CD14-positive monocyte (primary cell): Measurements from ENCODE around the gene DENND1B. TPM values are rescaled to one million over a fixed set of nuclear protein-coding genes. Genes with fewer than 3 reads are reported as not detected.
"Not testable (repeated sequence)": the region's sequence is repeated elsewhere in the genome, so short reads cannot be mapped to it uniquely, and the experiment has no call there.

Experiments
- DNase-seq, 3 donors: peaks; one replicate each; pipeline ENCODE4 v3.0.0-alpha.2; 2011 to 2022
- H2AFZ ChIP-seq: 2 replicates; pipeline ENCODE4 v1.6.0; 2012; ENCODE audit warnings: mild to moderate bottlenecking, low read depth, low read length, inconsistent platforms; ENCODE audit not compliant: insufficient read depth, poor library complexity, severe bottlenecking
- H3K27ac ChIP-seq, 2 donors: 1 replicate in 1 of 2; 2 replicates in 1 of 2; pipeline ENCODE4 v1.5.1; 2012 to 2013; ENCODE audit warnings: low read length in 2 of 2, control low read depth in 1 of 2, inconsistent platforms in 1 of 2, low read depth in 1 of 2, mild to moderate bottlenecking in 1 of 2
- H3K27me3 ChIP-seq, 2 donors: one replicate each; pipeline versions ENCODE4 v1.6.0 to v1.6.1; 2011 to 2013; ENCODE audit warnings: low read length in 2 of 2; ENCODE audit not compliant: control insufficient read depth in 2 of 2, insufficient read depth in 2 of 2
- H3K36me3 ChIP-seq, 2 donors: replicated peaks in 1 of 2; 1 replicate in 1 of 2; 2 replicates in 1 of 2; pipeline versions ENCODE4 v1.5.1 to v1.6.1; 2012 to 2013; ENCODE audit warnings: low read length in 2 of 2, control low read depth in 1 of 2, inconsistent platforms in 1 of 2, mild to moderate bottlenecking in 1 of 2; ENCODE audit not compliant: insufficient read depth in 2 of 2, control insufficient read depth in 1 of 2
- H3K4me1 ChIP-seq, 2 donors: 1 replicate in 1 of 2; 2 replicates in 1 of 2; pipeline versions ENCODE4 v1.5.1 to v1.6.1; 2012 to 2013; ENCODE audit warnings: low read length in 2 of 2, control low read depth in 1 of 2, inconsistent platforms in 1 of 2, mild to moderate bottlenecking in 1 of 2, moderate library complexity in 1 of 2; ENCODE audit not compliant: insufficient read depth in 2 of 2, control insufficient read depth in 1 of 2
- H3K4me2 ChIP-seq: replicated peaks from 2 replicates; pipeline ENCODE3; 2012; ENCODE audit warnings: low read length, moderate library complexity, mild to moderate bottlenecking; ENCODE audit not compliant: poor library complexity, severe bottlenecking; ENCODE audit errors: extremely low read depth
- H3K4me3 ChIP-seq, 3 experiments: fragments of 200-600 bp in 1 of 3; sonication (generic) in 1 of 3; replicated peaks in 1 of 3; 1 replicate in 2 of 3; 2 replicates in 1 of 3; pipeline ENCODE4 v1.5.1; 2011 to 2013; ENCODE audit warnings: low read length in 3 of 3, mild to moderate bottlenecking in 3 of 3, control low read depth in 2 of 3, low read depth in 2 of 3, inconsistent platforms in 1 of 3, moderate library complexity in 1 of 3
- H3K79me2 ChIP-seq: 2 replicates; pipeline ENCODE4 v1.6.0; 2012; ENCODE audit warnings: mild to moderate bottlenecking, control low read depth, inconsistent platforms, low read length, moderate library complexity; ENCODE audit not compliant: insufficient read depth
- H3K9ac ChIP-seq: 2 replicates; pipeline ENCODE4 v1.6.0; 2017; ENCODE audit warnings: low read length, mild to moderate bottlenecking; ENCODE audit not compliant: insufficient read depth, poor library complexity, severe bottlenecking
- H3K9me3 ChIP-seq, 2 donors: replicated peaks in 1 of 2; 1 replicate in 1 of 2; 2 replicates in 1 of 2; pipeline versions ENCODE4 v1.5.1 to v1.6.1; 2012 to 2013; ENCODE audit warnings: low read length in 2 of 2, control low read depth in 1 of 2; ENCODE audit not compliant: control insufficient read depth in 1 of 2, insufficient read depth in 1 of 2
- H4K20me1 ChIP-seq: 2 replicates; pipeline ENCODE4 v1.6.0; 2012; ENCODE audit warnings: mild to moderate bottlenecking, low read length, control low read depth, moderate library complexity; ENCODE audit not compliant: insufficient read depth
- H3K27ac Mint-ChIP-seq, 7 donors: one replicate each; pipeline ENCODE4 v1.8.0; 2020; ENCODE audit warnings: mild to moderate bottlenecking in 7 of 7, mixed read lengths in 7 of 7, moderate library complexity in 6 of 7, inconsistent platforms in 2 of 7
- H3K27me3 Mint-ChIP-seq, 3 donors: one replicate each; pipeline ENCODE4 v1.8.0; 2021 to 2022; ENCODE audit warnings: low read depth in 3 of 3, mild to moderate bottlenecking in 3 of 3, mixed read lengths in 3 of 3, moderate library complexity in 3 of 3, inconsistent platforms in 1 of 3
- H3K36me3 Mint-ChIP-seq, 2 donors: one replicate each; pipeline ENCODE4 v1.8.0; 2020; ENCODE audit warnings: mixed read lengths in 2 of 2, inconsistent platforms in 1 of 2, mild to moderate bottlenecking in 1 of 2
- H3K4me1 Mint-ChIP-seq: one replicate; pipeline ENCODE4 v1.8.0; 2020; ENCODE audit warnings: mild to moderate bottlenecking, mixed read lengths
- H3K4me3 Mint-ChIP-seq, 2 donors: one replicate each; pipeline ENCODE4 v1.8.0; 2020; ENCODE audit warnings: mild to moderate bottlenecking in 2 of 2, mixed read lengths in 2 of 2, moderate library complexity in 1 of 2
- H3K9me3 Mint-ChIP-seq, 7 donors: one replicate each; pipeline ENCODE4 v1.8.0; 2020 to 2022; ENCODE audit warnings: mixed read lengths in 7 of 7, mild to moderate bottlenecking in 6 of 7, moderate library complexity in 6 of 7, inconsistent platforms in 2 of 7
- CTCF ChIP-seq: fragments of 200-600 bp; IDR thresholded peaks from one replicate; pipeline ENCODE4 v1.8.0; 2022; ENCODE audit warnings: antibody characterized with exemption, mild to moderate bottlenecking
- WGBS: methylation state at CpG from one replicate; pipeline ENCODE4 v1.1.5; 2013; ENCODE audit warnings: missing lambda C conversion rate; ENCODE audit not compliant: insufficient coverage; 5-methylcytosine and 5-hydroxymethylcytosine counted together
- intact Hi-C, 2 donors: fragments of 100-400 bp; cut with micrococcal nuclease; formaldehyde crosslinking; loops; one replicate each; pipeline versions ENCODE4 v1.15.0 to v1.15.1; 2023
- polyA plus RNA-seq, 3 donors: library from polyadenylated mRNA; depleted of rRNA in 1 of 3; unstranded in 2 of 3; stranded (reverse) in 1 of 3; fragments of 300-500 nt in 2 of 3; fragments of >200 nt in 1 of 3; fragmentation: Illumina TruSeq in 2 of 3; gene quantifications; 1 replicate in 2 of 3; 2 replicates in 1 of 3; pipeline ENCODE4 v1.2.3, GENCODE V29; 2012 to 2021

The DENND1B gene
- polyA plus RNA-seq, 3 donors: 3.0 to 8.2 (median 5.7) TPM

GRCh38 chr1:197761654-197762053 lies 13.6 kb downstream of the DENND1B start:
- intact Hi-C loops: no loop called here
- H3K4me3 ChIP-seq: peak overlapping the region; percentile 16 to 55 (median 23)

GRCh38 chr1:197755553-197755952 lies 19.7 kb downstream of the DENND1B start:
- Histone ChIP-seq H3K36me3 (peaks cover 2 to 16% of the 10 kb centered on the region in 2 donors), H3K79me2 (peaks cover 48% of the 10 kb centered on the region)
- peaks cover 17% of the 10 kb centered on the region for H3K4me1 Mint-ChIP-seq
- H3K36me3 Mint-ChIP-seq: peaks cover 9 to 16% of the 10 kb centered on the region in 2 donors
- H3K9ac ChIP-seq, H3K9me3 ChIP-seq, intact Hi-C loops, H3K27ac ChIP-seq, H4K20me1 ChIP-seq, DNase-seq, H3K4me1 ChIP-seq, H3K4me2 ChIP-seq, H3K27me3 ChIP-seq, H3K27me3 Mint-ChIP-seq, H2AFZ ChIP-seq, H3K9me3 Mint-ChIP-seq, H3K4me3 Mint-ChIP-seq, H3K4me3 ChIP-seq: not testable (repeated sequence)
- H3K27ac Mint-ChIP-seq: peak overlapping the region in 3 of 7 donors; percentile 19 to 62 (median 52)
- 100% methylated on average over 2 of the region's 4 CpGs for WGBS

More at GRCh38 chr1:197761654-197762053, 13.6 kb downstream of the DENND1B start:
- peak in 1 of 3 donors; percentile 19 for DNase-seq
- H3K27me3 ChIP-seq: no peaks in the 10 kb centered on the region
- H3K79me2 ChIP-seq: peaks cover 68% of the 10 kb centered on the region
- Mint-ChIP-seq H3K9me3 (peaks cover 0 to 6% (median 0%) of the 10 kb centered on the region in 7 donors), H3K4me3 (peak overlapping the region; percentile 53 to 77), H3K4me1 (peaks cover 27% of the 10 kb centered on the region), H3K36me3 (peaks cover 4 to 9% of the 10 kb centered on the region in 2 donors), H3K27me3 (peaks cover 0 to 2% (median 0%) of the 10 kb centered on the region in 3 donors), H3K27ac (peak overlapping the region in 1 of 7 donors; percentile 70)
- H3K4me1 ChIP-seq: peaks cover 4 to 13% of the 10 kb centered on the region in 2 donors
- no peaks in the 10 kb centered on the region for H3K9me3 ChIP-seq
- H3K27ac ChIP-seq: peak overlapping the region in 1 of 2 donors; percentile 53
- TF ChIP-seq CTCF: no peak
- no CpG with 5 or more reads among the region's 2 CpGs for WGBS
- no peaks in the 10 kb centered on the region for H4K20me1 ChIP-seq
- no peaks in the 10 kb centered on the region for H3K36me3 ChIP-seq
- H2AFZ ChIP-seq: no peak overlapping the region
- H3K9ac ChIP-seq: peak overlapping the region; percentile 30
- peak overlapping the region; percentile 64 for H3K4me2 ChIP-seq

- H3K4me3 Mint-ChIP-seq, H3K27ac Mint-ChIP-seq, H2AFZ ChIP-seq, H3K4me1 ChIP-seq, H4K20me1 ChIP-seq, H3K9me3 Mint-ChIP-seq, H3K27me3 ChIP-seq, H3K4me2 ChIP-seq, H3K27me3 Mint-ChIP-seq, H3K9me3 ChIP-seq, intact Hi-C loops, H3K4me3 ChIP-seq, H3K27ac ChIP-seq, DNase-seq, H3K9ac ChIP-seq: not testable (repeated sequence)
- no CpG with 5 or more reads among the region's 6 CpGs for WGBS
- Histone ChIP-seq H3K79me2 (peaks cover 47% of the 10 kb centered on the region), H3K36me3 (peaks cover 2 to 16% of the 10 kb centered on the region in 2 donors)
- Mint-ChIP-seq H3K4me1 (peaks cover 13% of the 10 kb centered on the region), H3K36me3 (peaks cover 13 to 20% of the 10 kb centered on the region in 2 donors)
Observed at GRCh38 chr1:197752652-197753164, 22.6 kb downstream of the DENND1B start.
